GM23338 (cell line): ENCODE data around the gene BAK1.

Source experiments
- CTCF ChIP-seq, 2 experiments: fragments of 200-600 bp in 1 of 2; sonication (generic) in 1 of 2; conservative IDR thresholded peaks; 2 replicates each; pipeline versions ENCODE4 v1.5.1 to v1.6.1; 2016 to 2017; ENCODE audit warnings: antibody characterized with exemption in 2 of 2, low read depth in 2 of 2, mild to moderate bottlenecking in 2 of 2, moderate library complexity in 1 of 2
- EZH2phosphoT487 ChIP-seq: fragments of 200-600 bp; sonication (generic); IDR thresholded peaks from one replicate; pipeline ENCODE4 v1.8.1; 2018; ENCODE audit warnings: antibody characterized with exemption; ENCODE audit not compliant: unreplicated experiment
- POLR2AphosphoS5 ChIP-seq: IDR thresholded peaks from 2 replicates; pipeline ENCODE4 v1.6.1; 2016; ENCODE audit warnings: antibody characterized with exemption, low read depth
- REST ChIP-seq: IDR thresholded peaks from one replicate; pipeline ENCODE4 v1.6.1; 2018; ENCODE audit warnings: antibody characterized with exemption; ENCODE audit not compliant: unreplicated experiment
- STAT1 ChIP-seq: IDR thresholded peaks from one replicate; pipeline ENCODE4 v1.6.1; 2016; ENCODE audit warnings: antibody characterized with exemption; ENCODE audit not compliant: unreplicated experiment

GRCh38 chr6:33600761-33601160 lies 20.7 kb upstream of the BAK1 start:
- TF ChIP-seq CTCF (conservative IDR thresholded peaks at IDR 0.05; ENCODE audit: low read depth in 2 of 2) (no peak), POLR2AphosphoS5 (no peak), EZH2phosphoT487 (no peak), STAT1 (no peak), REST (no peak)
